ENCODE results near the gene ARHGEF33. TPM values are rescaled to one million over a fixed set of nuclear protein-coding genes. Genes with fewer than 3 reads are reported as not detected.
"Not testable (repeated sequence)": the region's sequence is repeated elsewhere in the genome, so short reads cannot be mapped to it uniquely, and the experiment has no call there.

Gene ARHGEF33
- total RNA-seq, 4 donors from 2014 or later: 0.88 to 5.9 (median 2.2) TPM

GRCh38 chr2:38933653-38934052 is 44.0 kb downstream of the ARHGEF33 start:
- no peak for TF ChIP-seq CTCF (IDR thresholded peaks at IDR 0.05)
- TF ChIP-seq POLR2A (IDR thresholded peaks at IDR 0.05): no peak

GRCh38 chr2:38934742-38935141 is 45.1 kb downstream of the ARHGEF33 start:
- no peaks in the 10 kb centered on the region for H3K36me3 ChIP-seq
- intact Hi-C loops (cut with DNase I; ENCODE audit: low total_unique reads): no loop called here
- DNase-seq: no peak
- no peaks in the 10 kb centered on the region for H3K27me3 ChIP-seq
- no peak overlapping the region for H3K27ac ChIP-seq
- TF ChIP-seq CTCF (IDR thresholded peaks at IDR 0.05): no peak
- no peak for TF ChIP-seq POLR2A (IDR thresholded peaks at IDR 0.05)
- H3K4me3 ChIP-seq: no peak overlapping the region
- no peaks in the 10 kb centered on the region for H3K9me3 ChIP-seq
- H3K4me1 ChIP-seq: no peaks in the 10 kb centered on the region

More at GRCh38 chr2:38933653-38934052, 44.0 kb downstream of the ARHGEF33 start:
- DNase-seq: no peak
- no peaks in the 10 kb centered on the region for H3K9me3 ChIP-seq
- H3K4me1 ChIP-seq: no peaks in the 10 kb centered on the region
- H3K27me3 ChIP-seq: no peaks in the 10 kb centered on the region
- intact Hi-C loops (cut with DNase I; ENCODE audit: low total_unique reads): no loop called here
- H3K27ac ChIP-seq: no peak overlapping the region
- no peaks in the 10 kb centered on the region for H3K36me3 ChIP-seq
- H3K4me3 ChIP-seq: no peak overlapping the region

- intact Hi-C loops (cut with DNase I; ENCODE audit: low total_unique reads): no loop called here
- no peak overlapping the region for H3K4me3 ChIP-seq
- TF ChIP-seq POLR2A (IDR thresholded peaks at IDR 0.05): no peak
- TF ChIP-seq CTCF (IDR thresholded peaks at IDR 0.05): no peak
- H3K4me1 ChIP-seq: no peaks in the 10 kb centered on the region
- H3K36me3 ChIP-seq: no peaks in the 10 kb centered on the region
- no peak overlapping the region for H3K27ac ChIP-seq
- no peak for DNase-seq
- no peaks in the 10 kb centered on the region for H3K9me3 ChIP-seq
- H3K27me3 ChIP-seq: no peaks in the 10 kb centered on the region
Observed at GRCh38 chr2:38935568-38936172, 46.0 kb downstream of the ARHGEF33 start.

- H3K4me3 ChIP-seq; H3K27me3 ChIP-seq; DNase-seq; H3K27ac ChIP-seq; intact Hi-C loops (cut with DNase I; ENCODE audit: low total_unique reads); H3K4me1 ChIP-seq; H3K9me3 ChIP-seq; H3K36me3 ChIP-seq: not testable (repeated sequence)
Observed at GRCh38 chr2:38936516-38936915, 46.8 kb downstream of the ARHGEF33 start.

GRCh38 chr2:38937548-38937947 is 47.9 kb downstream of the ARHGEF33 start:
- Histone ChIP-seq H3K27me3 (no peaks in the 10 kb centered on the region), H3K9me3 (no peaks in the 10 kb centered on the region), H3K36me3 (no peaks in the 10 kb centered on the region), H3K4me3 (no peak overlapping the region), H3K4me1 (no peaks in the 10 kb centered on the region), H3K27ac (no peak overlapping the region)
- DNase-seq: no peak
- TF ChIP-seq POLR2A (IDR thresholded peaks at IDR 0.05): no peak
- TF ChIP-seq CTCF (IDR thresholded peaks at IDR 0.05): no peak
- intact Hi-C loops (cut with DNase I; ENCODE audit: low total_unique reads): no loop called here

- H3K4me1 ChIP-seq: no peaks in the 10 kb centered on the region
- no peak overlapping the region for H3K27ac ChIP-seq
- H3K4me3 ChIP-seq: no peak overlapping the region
- H3K27me3 ChIP-seq: no peaks in the 10 kb centered on the region
- H3K36me3 ChIP-seq: no peaks in the 10 kb centered on the region
- intact Hi-C loops (cut with DNase I; ENCODE audit: low total_unique reads): no loop called here
- no peak for DNase-seq
- H3K9me3 ChIP-seq: no peaks in the 10 kb centered on the region
- TF ChIP-seq CTCF (IDR thresholded peaks at IDR 0.05): no peak
- no peak for TF ChIP-seq POLR2A (IDR thresholded peaks at IDR 0.05)
Observed at GRCh38 chr2:38940746-38941145, 51.1 kb downstream of the ARHGEF33 start.

Data from uterus (tissue), 4 donors.